A549 (cell line): ENCODE measurements around the gene SLC1A3. TPM values are rescaled to one million over a fixed set of nuclear protein-coding genes. Genes with fewer than 3 reads are reported as not detected.

ENCODE experiments used
- polyA plus RNA-seq, 4 experiments: library from polyadenylated mRNA; depleted of rRNA in 3 of 4; stranded (reverse); fragments of >200 nt; fragmentation: RNase III in 1 of 4; extraction: RNeasy Plus Mini Kit Qiagen cat#74134 plus additional on column Dnase treatment in 1 of 4; gene quantifications; 2 replicates in 3 of 4; 3 replicates in 1 of 4; pipeline ENCODE4 v1.2.3, GENCODE V29; 2011 to 2017
- small RNA-seq, 6 experiments: library from RNA; depleted of rRNA; stranded (forward); fragments of <200 nt; gene quantifications; one replicate each; pipeline ENCODE3, GENCODE V24; 2012

Gene SLC1A3
- polyA plus RNA-seq, 2 of the 4 experiments (the other 2 are of a cell fraction), result not detected

Small RNAs within 50 kb of the gene (small RNA-seq; reads per million reads assigned to genes)
- gene AC010631.1, result 0 reads per million in 6 experiments
